ENCODE results near the gene GPATCH2.
"Not testable (repeated sequence)": the region's sequence is repeated elsewhere in the genome, so short reads cannot be mapped to it uniquely, and the experiment has no call there.

GPATCH2 gene

GRCh38 chr1:217586586-217586985 is 44.3 kb downstream of the GPATCH2 start:
- TF ChIP-seq, protein P1, sequence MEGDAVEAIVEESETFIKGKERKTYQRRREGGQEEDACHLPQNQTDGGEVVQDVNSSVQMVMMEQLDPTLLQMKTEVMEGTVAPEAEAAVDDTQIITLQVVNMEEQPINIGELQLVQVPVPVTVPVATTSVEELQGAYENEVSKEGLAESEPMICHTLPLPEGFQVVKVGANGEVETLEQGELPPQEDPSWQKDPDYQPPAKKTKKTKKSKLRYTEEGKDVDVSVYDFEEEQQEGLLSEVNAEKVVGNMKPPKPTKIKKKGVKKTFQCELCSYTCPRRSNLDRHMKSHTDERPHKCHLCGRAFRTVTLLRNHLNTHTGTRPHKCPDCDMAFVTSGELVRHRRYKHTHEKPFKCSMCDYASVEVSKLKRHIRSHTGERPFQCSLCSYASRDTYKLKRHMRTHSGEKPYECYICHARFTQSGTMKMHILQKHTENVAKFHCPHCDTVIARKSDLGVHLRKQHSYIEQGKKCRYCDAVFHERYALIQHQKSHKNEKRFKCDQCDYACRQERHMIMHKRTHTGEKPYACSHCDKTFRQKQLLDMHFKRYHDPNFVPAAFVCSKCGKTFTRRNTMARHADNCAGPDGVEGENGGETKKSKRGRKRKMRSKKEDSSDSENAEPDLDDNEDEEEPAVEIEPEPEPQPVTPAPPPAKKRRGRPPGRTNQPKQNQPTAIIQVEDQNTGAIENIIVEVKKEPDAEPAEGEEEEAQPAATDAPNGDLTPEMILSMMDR (IDR thresholded peaks at IDR 0.05; ENCODE audit: low read length, missing control alignments), result no peak
- H3K4me3 ChIP-seq (replicated peaks; ENCODE audit: low read depth, low read length), result no peak overlapping the region
- peak; percentile 13 for DNase-seq (ENCODE audit: low read depth)

DNA sequence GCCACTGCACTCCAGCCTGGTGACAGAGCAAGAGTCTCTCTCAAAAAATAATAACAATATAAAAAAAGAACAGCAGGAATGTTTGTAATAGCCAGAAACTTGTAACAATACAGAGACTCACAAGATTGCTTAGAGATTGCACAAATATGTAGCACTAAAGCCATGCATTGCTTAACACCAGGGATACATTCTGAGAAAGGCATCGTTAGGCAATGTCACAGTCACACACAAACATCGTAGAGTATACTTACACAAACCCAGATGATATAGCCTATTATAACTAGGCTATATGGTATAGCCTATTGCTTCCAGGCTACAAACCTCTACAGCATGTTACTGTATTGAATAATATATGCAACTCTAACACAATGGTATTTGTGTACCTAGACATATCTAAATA is 45.3 kb downstream of the GPATCH2 start:
- TF ChIP-seq, protein P1 (IDR thresholded peaks at IDR 0.05; ENCODE audit: low read length, missing control alignments), result no peak
- H3K4me3 ChIP-seq (replicated peaks; ENCODE audit: low read depth, low read length), result no peak overlapping the region
- peak; percentile 23 for DNase-seq (ENCODE audit: low read depth)

DNA sequence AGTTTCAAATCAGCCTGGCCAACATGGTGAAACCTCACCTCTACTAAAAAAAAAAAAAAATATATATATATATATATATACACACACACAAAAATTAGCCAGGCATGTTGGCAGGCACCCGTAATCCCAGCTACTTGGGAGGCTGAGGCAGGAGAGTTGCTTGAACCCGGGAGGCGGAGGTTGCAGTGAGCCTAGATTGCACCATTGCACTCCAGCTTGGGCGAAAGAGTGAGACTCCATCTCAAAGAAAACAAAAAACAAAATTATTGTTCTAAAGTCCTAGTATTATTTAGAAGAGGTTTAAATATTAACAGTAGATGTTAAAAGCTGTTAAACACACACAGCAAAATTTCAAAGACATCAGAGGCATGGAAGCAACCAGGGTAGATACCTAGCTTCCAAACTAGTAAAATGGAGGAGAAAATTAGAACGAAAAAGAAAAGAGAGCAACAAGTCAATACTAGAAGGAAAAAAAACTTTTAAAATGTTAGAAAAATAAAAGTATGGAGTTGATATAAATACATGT is 46.5 kb downstream of the GPATCH2 start:
- not testable (repeated sequence) for H3K4me3 ChIP-seq (replicated peaks; ENCODE audit: low read depth, low read length); DNase-seq (ENCODE audit: low read depth)

- TF ChIP-seq, protein P1 (IDR thresholded peaks at IDR 0.05; ENCODE audit: low read length, missing control alignments), result no peak
- H3K4me3 ChIP-seq (replicated peaks; ENCODE audit: low read depth, low read length), result no peak overlapping the region
- DNase-seq (ENCODE audit: low read depth), result no peak
These were observed 53.6 kb downstream of the GPATCH2 start for GRCh38 chr1:217577336-217577735.

- DNase-seq (ENCODE audit: low read depth), result no peak
- TF ChIP-seq, protein P1 (IDR thresholded peaks at IDR 0.05; ENCODE audit: low read length, missing control alignments), result no peak
- no peak overlapping the region for H3K4me3 ChIP-seq (replicated peaks; ENCODE audit: low read depth, low read length)
These were observed 56.5 kb downstream of the GPATCH2 start for GRCh38 chr1:217574265-217574949.

GRCh38 chr1:217569021-217569420 is 61.9 kb downstream of the GPATCH2 start:
- H3K4me3 ChIP-seq (replicated peaks; ENCODE audit: low read depth, low read length), result no peak overlapping the region
- no peak for DNase-seq (ENCODE audit: low read depth)
- TF ChIP-seq, protein P1 (IDR thresholded peaks at IDR 0.05; ENCODE audit: low read length, missing control alignments), result no peak

DNA sequence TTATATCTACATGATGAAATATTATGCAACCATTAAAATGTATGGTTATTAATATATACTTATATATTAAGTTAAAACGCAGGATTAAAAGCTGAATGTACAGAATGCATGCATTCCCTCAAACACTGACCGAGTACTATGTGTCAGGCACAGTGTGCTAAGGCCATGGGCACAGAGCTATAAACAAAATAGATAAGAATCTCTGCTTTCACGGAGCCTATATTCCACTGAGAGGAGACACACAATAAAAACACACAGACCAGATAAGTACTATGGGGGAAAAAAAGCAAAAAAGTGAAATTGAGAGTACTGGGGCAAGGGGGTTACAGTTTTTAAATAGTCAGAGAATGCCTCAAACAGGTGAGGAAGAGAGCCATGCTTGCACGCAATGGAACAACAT is 62.7 kb downstream of the GPATCH2 start:
- TF ChIP-seq, protein P1 (IDR thresholded peaks at IDR 0.05; ENCODE audit: low read length, missing control alignments), result no peak
- H3K4me3 ChIP-seq (replicated peaks; ENCODE audit: low read depth, low read length), result no peak overlapping the region
- DNase-seq (ENCODE audit: low read depth), result no peak
